Posterior vena cava (tissue), 2 donors: ENCODE results near the gene KDM4C. TPM values are rescaled to one million over a fixed set of nuclear protein-coding genes. Genes with fewer than 3 reads are reported as not detected.

Experiments
- DNase-seq: peaks from one replicate; pipeline ENCODE4 v3.0.0-alpha.2; 2020; ENCODE audit warnings: low spot score
- intact Hi-C, 2 donors: fragments of 100-400 bp; cut with DNase I; formaldehyde crosslinking; loops; one replicate each; pipeline versions ENCODE4 v1.14.1 to v1.14.2; 2022 to 2023
- total RNA-seq, 2 donors: library from RNA; stranded (reverse); fragmentation: NEBNext Ultra II Directional; extraction: Animal tissue kit (Norgen Biotek cat#: 25700); gene quantifications; one replicate each; pipeline ENCODE4 v1.2.1, GENCODE V29; 2021
- donor health status: DM: yes; HTN: yes; CAD: no.
- donor health status: DM: yes; HTN: yes; CAD: no.

KDM4C gene
- total RNA-seq, 2 donors from 2014 or later = 31.1 to 36.7 TPM

- intact Hi-C loops = no loop called here
- no peak for DNase-seq
These were observed 159.4 kb downstream of the KDM4C start for GRCh38 chr9:6917162-6917561.

GRCh38 chr9:6920041-6920440 is 162.3 kb downstream of the KDM4C start:
- intact Hi-C loops = no loop called here
- no peak for DNase-seq

- intact Hi-C loops = no loop called here
- DNase-seq = no peak
These were observed 163.5 kb downstream of the KDM4C start for GRCh38 chr9:6921315-6921714.

GRCh38 chr9:6922124-6922676 is 164.4 kb downstream of the KDM4C start:
- intact Hi-C loops = no loop called here
- no peak for DNase-seq

GRCh38 chr9:6922680-6923079 is 164.9 kb downstream of the KDM4C start:
- intact Hi-C loops = no loop called here
- no peak for DNase-seq

GRCh38 chr9:6923086-6923485 is 165.3 kb downstream of the KDM4C start:
- DNase-seq = no peak
- intact Hi-C loops = no loop called here

- intact Hi-C loops = no loop called here
- DNase-seq = no peak
These were observed 166.4 kb downstream of the KDM4C start for GRCh38 chr9:6924149-6924548.

- intact Hi-C loops = no loop called here
- no peak for DNase-seq
These were observed 167.3 kb downstream of the KDM4C start for GRCh38 chr9:6924988-6925563.

GRCh38 chr9:6925836-6926235 is 168.1 kb downstream of the KDM4C start:
- intact Hi-C loops = no loop called here
- no peak for DNase-seq

GRCh38 chr9:6926436-6926835 is 168.7 kb downstream of the KDM4C start:
- intact Hi-C loops = no loop called here
- no peak for DNase-seq

- DNase-seq = no peak
- intact Hi-C loops = no loop called here
These were observed 170.1 kb downstream of the KDM4C start for GRCh38 chr9:6927838-6928237.

- intact Hi-C loops = no loop called here
- DNase-seq = no peak
These were observed 171.1 kb downstream of the KDM4C start for GRCh38 chr9:6928863-6929262.

GRCh38 chr9:6929441-6930215 is 171.9 kb downstream of the KDM4C start:
- no peak for DNase-seq
- intact Hi-C loops = no loop called here

- no peak for DNase-seq
- intact Hi-C loops = no loop called here
These were observed 173.1 kb downstream of the KDM4C start for GRCh38 chr9:6930827-6931226.

- intact Hi-C loops = no loop called here
- no peak for DNase-seq
These were observed 174.1 kb downstream of the KDM4C start for GRCh38 chr9:6931913-6932312.

- intact Hi-C loops = no loop called here
- DNase-seq = no peak
These were observed 178.3 kb downstream of the KDM4C start for GRCh38 chr9:6936103-6936502.

GRCh38 chr9:6937209-6937608 is 179.4 kb downstream of the KDM4C start:
- DNase-seq = no peak
- intact Hi-C loops = no loop called here

- intact Hi-C loops = no loop called here
- DNase-seq = no peak
These were observed 180.7 kb downstream of the KDM4C start for GRCh38 chr9:6938447-6938846.

GRCh38 chr9:6938873-6939272 is 181.1 kb downstream of the KDM4C start:
- intact Hi-C loops = no loop called here
- DNase-seq = no peak

GRCh38 chr9:6941501-6941900 is 183.7 kb downstream of the KDM4C start:
- DNase-seq = no peak
- intact Hi-C loops = no loop called here

GRCh38 chr9:6942406-6942805 is 184.6 kb downstream of the KDM4C start:
- no peak for DNase-seq
- intact Hi-C loops = no loop called here
